Activated naive CD4-positive, alpha-beta T cell treated with anti-CD3 and anti-CD28 coated beads, Interleukin-2, amount 10 ng/mL, durations not matched to agents 7 days and 5 days (primary cell): ENCODE results near the gene TMEM217.

ENCODE experiments used
- CTCF ChIA-PET: fragments of 350-600 bp; sonication (Branson Sonifier 250); formaldehyde crosslinking; loops from one replicate; lab custom pipeline; 2021; ENCODE audit warnings: antibody characterized with exemption; lab: Charles Lee
- DNase-seq: peaks from one replicate; pipeline ENCODE4 v3.0.0-alpha.2; 2020
- H3K27ac Mint-ChIP-seq: one replicate; pipeline ENCODE4 v1.8.0; 2021; ENCODE audit warnings: mild to moderate bottlenecking, moderate library complexity, mixed read lengths
- H3K27me3 Mint-ChIP-seq: one replicate; pipeline ENCODE4 v1.8.0; 2021; ENCODE audit warnings: mild to moderate bottlenecking, mixed read lengths
- H3K36me3 Mint-ChIP-seq: one replicate; pipeline ENCODE4 v1.8.0; 2021; ENCODE audit warnings: mixed read lengths
- H3K4me1 Mint-ChIP-seq: one replicate; pipeline ENCODE4 v1.8.0; 2021; ENCODE audit warnings: mixed read lengths
- H3K4me3 Mint-ChIP-seq: one replicate; pipeline ENCODE4 v1.8.0; 2021; ENCODE audit warnings: mild to moderate bottlenecking, moderate library complexity, mixed read lengths
- H3K9me3 Mint-ChIP-seq: one replicate; pipeline ENCODE4 v1.8.0; 2021; ENCODE audit warnings: mixed read lengths

TMEM217 gene

DNA sequence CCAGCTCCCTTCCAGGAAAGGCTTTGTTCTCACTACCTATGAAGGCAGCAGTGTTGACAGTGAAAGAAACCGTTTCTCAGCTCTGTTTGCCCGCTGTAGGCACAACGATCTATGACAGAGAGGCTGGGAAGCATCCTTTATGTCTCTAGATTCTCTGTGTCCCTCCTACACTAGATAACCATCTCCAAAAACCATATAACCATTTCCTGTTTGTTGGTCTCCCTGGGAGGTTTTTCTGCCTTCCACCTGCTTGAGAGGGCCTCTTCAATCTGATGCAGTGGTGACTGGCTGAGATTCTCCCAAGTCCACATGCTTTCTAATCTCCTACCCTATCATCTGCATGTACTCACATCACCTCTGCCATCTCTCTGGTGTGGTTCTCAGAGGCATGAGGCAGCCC, 32.0 kb upstream of the TMEM217 start:
- DNase-seq = peak; percentile 70
- Mint-ChIP-seq H3K27me3 (no peaks in the 10 kb centered on the region), H3K27ac (peak overlapping the region; percentile 89), H3K9me3 (no peaks in the 10 kb centered on the region), H3K36me3 (peaks cover 53% of the 10 kb centered on the region), H3K4me3 (peak overlapping the region; percentile 8), H3K4me1 (peaks cover 58% of the 10 kb centered on the region)
- CTCF ChIA-PET = interaction anchor here (0.5 to 2.3 kb wide), 6 partner anchors 11 to 1216 kb away, joined by 3 to 8 read pairs (median 3); no protein-coding TSS in a partner anchor

DNA sequence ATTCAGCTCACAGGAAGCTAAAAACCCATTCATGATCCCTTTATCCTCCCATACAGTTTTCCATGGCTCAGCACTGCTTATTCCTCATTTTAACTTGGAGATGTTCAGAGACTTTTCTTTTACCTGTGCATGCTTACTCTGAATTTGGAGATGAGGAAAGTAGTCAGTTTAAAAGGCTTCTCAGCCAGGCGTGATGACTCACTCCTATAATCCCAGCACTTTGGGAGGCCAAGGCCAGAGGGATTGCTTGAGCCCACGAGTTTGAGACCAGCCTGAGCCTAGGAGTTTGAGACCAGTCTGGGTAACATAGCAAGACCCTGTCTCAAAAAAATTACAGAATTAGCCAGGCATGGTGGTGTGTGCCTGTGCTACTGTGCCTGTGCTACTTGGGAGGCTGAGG, 30.3 kb upstream of the TMEM217 start:
- Mint-ChIP-seq H3K9me3 (no peaks in the 10 kb centered on the region), H3K36me3 (peaks cover 56% of the 10 kb centered on the region), H3K27me3 (no peaks in the 10 kb centered on the region), H3K27ac (peak overlapping the region; percentile 89), H3K4me3 (no peak overlapping the region), H3K4me1 (peaks cover 67% of the 10 kb centered on the region)
- DNase-seq = no peak
- CTCF ChIA-PET = interaction anchor here (2.3 kb wide), 1 partner anchor 267 kb away, joined by 8 read pairs; no protein-coding TSS in a partner anchor

DNA sequence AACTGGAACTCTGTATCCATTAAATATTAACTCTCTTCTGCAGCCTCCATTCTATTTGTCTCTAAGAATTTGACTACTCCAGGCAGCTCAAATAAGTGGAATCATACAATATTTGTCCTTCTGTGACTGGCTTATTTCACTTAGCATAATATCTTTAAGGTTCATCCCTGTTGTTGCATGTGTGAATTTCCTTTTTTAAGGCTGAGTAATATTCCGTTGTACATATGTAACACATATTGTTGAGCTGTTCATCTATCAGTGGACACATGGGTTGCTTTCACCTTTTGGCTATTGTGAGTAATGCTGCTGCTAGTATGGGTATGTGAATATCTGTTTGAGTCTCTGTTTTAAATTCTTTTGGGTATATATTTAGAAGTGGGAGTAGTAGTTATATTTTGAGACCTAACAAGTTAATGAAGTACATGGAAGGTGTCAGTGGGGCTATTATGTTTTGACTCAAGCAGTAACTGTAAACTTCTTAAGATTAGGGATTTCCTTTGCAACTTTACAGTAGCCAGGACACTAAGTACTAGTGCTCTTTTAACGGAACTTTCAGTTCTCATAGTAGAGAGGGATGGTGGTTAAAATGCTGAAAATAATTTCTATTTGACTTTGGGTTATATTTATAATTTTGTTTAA, 29.7 kb upstream of the TMEM217 start:
- no peaks in the 10 kb centered on the region for H3K27me3 Mint-ChIP-seq
- no peak overlapping the region for H3K4me3 Mint-ChIP-seq
- H3K27ac Mint-ChIP-seq = no peak overlapping the region

DNA sequence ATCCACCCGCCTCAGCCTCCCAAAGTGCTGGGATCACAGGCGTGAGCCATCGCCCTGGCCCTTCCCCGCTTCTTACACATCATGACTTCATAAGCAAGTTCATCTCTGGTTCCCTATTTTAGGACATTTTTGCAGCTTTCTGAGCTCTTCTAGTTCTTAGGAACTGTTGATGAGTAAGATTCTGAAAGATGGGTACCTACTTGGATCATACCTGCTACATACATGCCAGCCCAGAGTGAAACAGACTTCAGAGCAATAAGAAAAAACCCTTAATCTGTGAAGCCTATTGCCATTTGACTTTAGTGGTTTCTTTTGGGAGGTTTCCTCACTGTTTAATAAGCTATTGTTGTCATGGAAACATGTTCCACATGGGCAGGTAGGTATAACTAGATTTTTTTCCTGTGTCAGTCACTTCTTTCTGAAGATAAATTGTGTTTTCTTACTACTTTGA, 27.9 kb upstream of the TMEM217 start:
- CTCF ChIA-PET = no interaction called here
- H3K9me3 Mint-ChIP-seq = no peaks in the 10 kb centered on the region
- H3K27ac Mint-ChIP-seq = no peak overlapping the region

More for the DNA sequence above, 29.7 kb upstream of the TMEM217 start:
- CTCF ChIA-PET = interaction anchor here (0.6 kb wide), 1 partner anchor 226 kb away, joined by 5 read pairs; no protein-coding TSS in a partner anchor
- H3K4me1 Mint-ChIP-seq = peaks cover 69% of the 10 kb centered on the region
- H3K36me3 Mint-ChIP-seq = peaks cover 60% of the 10 kb centered on the region
- DNase-seq = no peak
- no peaks in the 10 kb centered on the region for H3K9me3 Mint-ChIP-seq

DNA sequence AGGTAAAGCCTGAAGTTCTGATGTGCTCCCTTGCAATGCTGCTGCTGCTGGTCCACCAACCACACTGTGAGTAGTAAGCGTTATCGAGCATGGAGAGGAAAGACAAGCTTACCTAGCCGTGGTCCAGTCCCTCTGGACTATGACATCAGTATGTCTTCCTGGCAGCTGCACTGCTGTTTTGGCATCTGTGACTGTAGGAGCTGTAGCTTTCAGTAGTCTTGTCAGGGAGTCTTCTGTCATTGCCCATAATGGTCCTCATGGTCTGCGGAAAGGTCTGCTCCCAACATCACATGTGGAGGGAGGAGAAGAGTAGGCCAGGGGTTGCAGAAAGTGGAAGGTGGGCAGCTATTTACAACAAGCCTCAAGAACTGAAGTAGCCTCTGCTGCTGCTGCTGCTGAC, 26.8 kb upstream of the TMEM217 start:
- Mint-ChIP-seq H3K36me3 (peaks cover 60% of the 10 kb centered on the region), H3K27me3 (no peaks in the 10 kb centered on the region), H3K4me1 (peaks cover 69% of the 10 kb centered on the region), H3K9me3 (no peaks in the 10 kb centered on the region), H3K27ac (no peak overlapping the region), H3K4me3 (no peak overlapping the region)
- DNase-seq = no peak
- CTCF ChIA-PET = no interaction called here

More for the DNA sequence above, 27.9 kb upstream of the TMEM217 start:
- H3K4me3 Mint-ChIP-seq = no peak overlapping the region
- H3K27me3 Mint-ChIP-seq = no peaks in the 10 kb centered on the region
- peaks cover 59% of the 10 kb centered on the region for H3K36me3 Mint-ChIP-seq
- H3K4me1 Mint-ChIP-seq = peaks cover 69% of the 10 kb centered on the region
- no peak for DNase-seq

DNA sequence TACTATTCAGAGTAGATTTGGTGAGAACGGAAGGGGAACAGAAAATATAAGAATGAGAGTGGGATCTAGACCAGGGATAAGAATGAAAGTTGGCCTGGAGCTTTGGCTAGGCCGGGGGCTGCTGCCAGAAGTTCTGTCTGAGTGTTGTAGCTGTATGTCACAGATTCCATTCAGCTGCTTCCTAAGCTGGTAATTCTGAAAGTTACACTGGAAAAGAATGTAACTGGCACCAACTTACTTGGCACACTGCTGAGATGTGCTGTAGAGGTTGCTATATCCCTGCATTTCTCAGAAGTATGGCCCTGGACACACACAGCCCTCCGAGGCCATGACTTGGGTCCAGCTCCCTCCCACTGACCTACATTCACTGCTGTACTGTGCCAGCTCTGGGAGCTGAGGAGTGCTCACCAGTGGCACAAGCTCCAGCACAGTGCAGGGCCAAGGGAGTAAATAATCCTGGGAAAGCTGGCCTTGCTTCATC, 25.8 kb upstream of the TMEM217 start:
- H3K36me3 Mint-ChIP-seq = peaks cover 64% of the 10 kb centered on the region
- H3K27ac Mint-ChIP-seq = no peak overlapping the region
- H3K4me3 Mint-ChIP-seq = no peak overlapping the region
- no peak for DNase-seq
- H3K9me3 Mint-ChIP-seq = no peaks in the 10 kb centered on the region
- H3K27me3 Mint-ChIP-seq = no peaks in the 10 kb centered on the region
- H3K4me1 Mint-ChIP-seq = peaks cover 69% of the 10 kb centered on the region
- CTCF ChIA-PET = no interaction called here

DNA sequence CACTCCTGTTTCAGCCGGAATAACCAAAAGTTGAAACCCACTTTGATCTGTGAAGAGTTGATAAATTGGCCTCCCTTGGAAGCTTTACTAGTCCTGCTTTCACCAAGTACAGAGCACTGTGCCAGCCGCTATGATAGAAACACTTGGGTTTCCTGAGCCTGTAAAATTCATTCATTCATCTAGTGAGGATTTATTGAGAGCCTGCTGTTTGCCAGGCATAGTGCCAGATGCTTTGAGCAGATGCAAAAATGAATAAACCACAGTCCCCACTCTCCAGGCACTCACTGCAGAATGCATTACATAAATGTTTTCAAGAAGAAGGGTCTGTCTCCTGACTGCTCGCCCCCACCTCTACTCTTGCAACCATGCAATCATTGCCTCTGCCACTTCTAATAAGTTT, 25.3 kb upstream of the TMEM217 start:
- no peak overlapping the region for H3K4me3 Mint-ChIP-seq
- CTCF ChIA-PET = no interaction called here
- no peaks in the 10 kb centered on the region for H3K9me3 Mint-ChIP-seq
- DNase-seq = no peak
- H3K36me3 Mint-ChIP-seq = peaks cover 64% of the 10 kb centered on the region
- H3K27me3 Mint-ChIP-seq = no peaks in the 10 kb centered on the region
- H3K4me1 Mint-ChIP-seq = peaks cover 68% of the 10 kb centered on the region
- H3K27ac Mint-ChIP-seq = no peak overlapping the region

DNA sequence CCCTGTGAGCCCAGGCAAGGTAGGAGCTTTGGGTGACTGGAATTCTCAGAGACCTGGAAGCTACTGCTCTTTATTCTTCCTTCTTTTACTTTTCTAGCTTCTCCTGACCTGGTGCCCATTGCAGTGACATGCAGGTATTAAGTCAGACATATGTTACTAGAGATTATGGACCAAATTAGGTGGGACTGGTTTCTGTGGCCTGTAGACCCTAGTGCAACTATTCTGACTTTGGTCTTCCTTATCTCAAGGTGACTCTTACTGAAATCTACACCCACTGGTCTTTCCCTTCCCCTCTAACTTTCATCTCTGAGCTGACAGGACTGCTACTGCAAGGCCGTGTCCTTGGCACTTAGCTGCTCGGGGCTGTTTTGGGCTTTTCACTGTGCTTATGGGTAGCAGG, 24.4 kb upstream of the TMEM217 start:
- peak overlapping the region; percentile 3 for H3K27ac Mint-ChIP-seq
- H3K27me3 Mint-ChIP-seq = no peaks in the 10 kb centered on the region
- no peaks in the 10 kb centered on the region for H3K9me3 Mint-ChIP-seq
- no peak for DNase-seq
- H3K4me1 Mint-ChIP-seq = peaks cover 68% of the 10 kb centered on the region
- no peak overlapping the region for H3K4me3 Mint-ChIP-seq
- CTCF ChIA-PET = interaction anchor here (0.8 kb wide), 1 partner anchor 261 kb away, joined by 3 read pairs; no protein-coding TSS in a partner anchor
- H3K36me3 Mint-ChIP-seq = peaks cover 60% of the 10 kb centered on the region

DNA sequence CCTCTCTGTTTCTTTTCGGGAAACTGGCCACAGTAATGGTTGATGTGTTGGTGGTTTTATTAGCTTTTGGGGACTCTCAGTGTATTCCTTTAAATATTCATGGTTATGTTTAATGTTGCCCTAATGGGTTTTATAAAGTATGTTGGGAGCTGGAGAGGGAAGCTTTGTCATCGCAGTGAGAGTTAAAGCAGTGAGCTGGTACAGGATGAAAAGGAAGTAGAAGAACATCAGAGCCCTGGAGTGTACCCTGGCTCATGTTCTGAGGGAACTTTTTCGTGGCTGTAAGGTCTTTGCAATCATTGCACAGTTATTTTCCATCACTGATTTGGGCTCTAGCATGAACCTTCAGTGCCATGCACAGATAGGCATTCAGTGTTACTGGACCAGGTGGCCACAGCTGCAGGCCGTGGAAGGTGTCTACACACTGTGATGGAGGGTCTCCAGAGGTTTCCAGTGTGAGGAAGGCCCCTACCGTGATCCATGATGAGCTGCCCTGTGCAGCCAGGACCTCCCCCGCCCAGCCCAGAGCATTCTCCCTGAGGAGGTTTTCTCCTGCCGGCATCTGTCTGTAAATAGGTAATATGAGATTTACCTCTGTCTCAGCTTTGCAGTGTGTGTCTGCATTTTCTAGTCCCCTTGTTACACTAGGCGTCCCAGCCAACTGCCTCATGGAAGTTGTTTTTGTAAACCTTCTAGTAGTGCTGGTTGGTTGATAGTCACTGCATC, 22.4 kb upstream of the TMEM217 start:
- H3K9me3 Mint-ChIP-seq = no peaks in the 10 kb centered on the region
- H3K4me1 Mint-ChIP-seq = peaks cover 83% of the 10 kb centered on the region
- H3K27ac Mint-ChIP-seq = no peak overlapping the region
- no peak overlapping the region for H3K4me3 Mint-ChIP-seq
- no peak for DNase-seq
- CTCF ChIA-PET = interaction anchor here (0.8 kb wide), 1 partner anchor 46 kb away, joined by 3 read pairs; no protein-coding TSS in a partner anchor
- H3K27me3 Mint-ChIP-seq = no peaks in the 10 kb centered on the region
- H3K36me3 Mint-ChIP-seq = peaks cover 58% of the 10 kb centered on the region

DNA sequence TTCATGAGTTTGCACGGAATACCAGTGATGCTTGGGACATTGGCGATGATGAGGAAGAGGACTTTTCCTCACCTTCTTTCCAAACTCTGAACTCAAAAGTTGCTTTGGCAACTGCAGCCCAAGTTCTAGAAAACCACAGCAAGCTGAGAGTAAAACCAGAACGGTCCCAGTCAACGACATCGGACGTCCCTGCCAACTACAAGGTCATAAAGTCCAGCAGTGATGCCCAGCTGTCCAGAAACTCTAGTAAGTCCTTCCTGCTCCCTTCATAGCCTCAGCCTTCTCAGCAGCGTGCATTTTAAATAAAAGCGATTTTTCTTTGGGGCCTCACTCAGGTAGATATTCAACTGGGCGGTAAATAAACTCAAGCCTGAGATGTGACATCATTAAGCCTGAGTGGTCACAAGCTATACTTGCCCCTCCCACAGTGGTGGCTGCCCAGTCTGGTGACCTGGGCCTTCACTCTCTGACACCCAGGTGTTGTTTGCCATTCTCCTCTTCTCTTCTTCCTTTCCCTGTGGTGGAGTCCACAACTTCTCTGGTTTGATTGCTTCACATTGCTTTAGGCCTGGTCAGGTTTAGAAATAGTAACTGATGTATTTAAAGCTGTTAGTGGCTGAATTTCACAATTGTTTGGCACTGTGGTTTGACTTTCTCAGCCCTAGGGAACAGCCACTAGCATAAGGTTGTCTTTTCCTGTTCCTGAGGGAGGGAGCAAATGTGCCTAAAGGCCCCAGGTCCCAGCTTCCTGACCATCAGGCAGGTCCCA, 21.6 kb upstream of the TMEM217 start:
- DNase-seq = no peak
- H3K36me3 Mint-ChIP-seq = peaks cover 60% of the 10 kb centered on the region
- peak overlapping the region; percentile 31 for H3K27ac Mint-ChIP-seq
- H3K4me3 Mint-ChIP-seq = no peak overlapping the region
- H3K27me3 Mint-ChIP-seq = no peaks in the 10 kb centered on the region
- no peaks in the 10 kb centered on the region for H3K9me3 Mint-ChIP-seq
- peaks cover 87% of the 10 kb centered on the region for H3K4me1 Mint-ChIP-seq
- CTCF ChIA-PET = no interaction called here

DNA sequence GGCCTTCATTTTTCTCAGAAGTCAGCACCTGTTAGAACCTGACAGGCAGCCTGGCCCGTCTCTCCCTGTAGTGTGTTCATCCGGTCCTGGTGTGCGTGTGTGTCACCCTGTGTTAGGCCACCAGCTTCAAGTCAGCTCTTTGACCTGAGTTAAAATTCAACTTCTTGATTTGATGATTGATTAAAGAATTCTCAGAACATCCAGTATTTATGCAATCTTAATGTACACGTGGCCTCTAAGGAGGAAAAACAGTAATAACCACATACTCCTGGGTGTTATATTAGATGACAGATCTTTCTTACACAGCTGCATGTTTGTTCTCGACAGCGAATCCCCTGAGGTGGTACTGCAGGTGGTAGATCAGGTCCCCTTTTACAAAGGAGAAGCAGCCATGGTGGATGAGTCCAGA, 19.1 kb upstream of the TMEM217 start:
- H3K27me3 Mint-ChIP-seq = no peaks in the 10 kb centered on the region
- no peak overlapping the region for H3K4me3 Mint-ChIP-seq
- H3K36me3 Mint-ChIP-seq = peaks cover 53% of the 10 kb centered on the region
- H3K27ac Mint-ChIP-seq = peak overlapping the region; percentile 79
- peaks cover 98% of the 10 kb centered on the region for H3K4me1 Mint-ChIP-seq
- H3K9me3 Mint-ChIP-seq = no peaks in the 10 kb centered on the region
- DNase-seq = peak; percentile 42
- CTCF ChIA-PET = interaction anchor here (1.1 kb wide), 1 partner anchor 67 kb away, joined by 3 read pairs; no protein-coding TSS in a partner anchor

DNA sequence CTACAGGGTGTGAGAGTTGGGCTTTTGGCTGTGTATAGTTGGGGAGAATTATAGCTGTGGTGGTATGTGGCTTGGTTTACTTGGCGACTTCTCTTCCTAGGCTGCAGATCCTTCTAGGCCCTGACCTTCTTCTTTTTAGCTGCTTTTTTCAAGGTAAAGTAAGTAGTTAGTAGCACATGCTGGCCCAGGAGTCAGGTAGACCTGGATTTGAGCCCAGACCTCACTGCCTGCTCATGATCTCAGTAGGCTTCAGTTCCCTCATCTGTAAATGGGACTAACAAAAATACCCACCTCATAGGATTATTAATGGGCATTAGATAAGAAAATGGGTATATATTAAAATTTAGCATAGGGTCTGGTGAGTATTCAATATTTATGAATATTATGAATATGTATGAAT, 17.4 kb upstream of the TMEM217 start:
- Mint-ChIP-seq H3K9me3 (no peaks in the 10 kb centered on the region), H3K27me3 (no peaks in the 10 kb centered on the region), H3K36me3 (peaks cover 50% of the 10 kb centered on the region), H3K4me3 (peak overlapping the region; percentile 23), H3K4me1 (peaks cover 92% of the 10 kb centered on the region), H3K27ac (peak overlapping the region; percentile 33)
- no peak for DNase-seq
- CTCF ChIA-PET = interaction anchor here (1.1 kb wide), 2 partner anchors 53 to 65 kb away, joined by 3 read pairs; no protein-coding TSS in a partner anchor

DNA sequence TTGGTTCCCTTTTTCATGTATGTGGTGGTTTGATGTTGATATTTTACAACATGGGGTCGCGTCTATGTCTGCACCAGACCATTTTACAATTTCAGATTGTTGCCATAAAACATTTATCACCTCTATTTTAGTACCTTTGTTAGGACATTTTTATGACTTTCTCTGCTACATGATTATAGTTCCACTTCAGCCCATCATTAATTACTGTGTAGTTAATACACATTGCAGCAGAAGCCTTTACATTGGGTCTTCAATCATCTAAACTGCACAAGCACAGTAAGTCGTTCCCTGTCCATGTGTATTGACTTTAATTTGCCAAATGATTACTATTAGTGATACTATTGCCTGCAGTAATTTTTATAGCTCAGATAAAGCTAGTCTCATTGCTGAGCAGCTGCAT, 15.7 kb upstream of the TMEM217 start:
- Mint-ChIP-seq H3K4me1 (peaks cover 75% of the 10 kb centered on the region), H3K27ac (peak overlapping the region; percentile 87), H3K4me3 (peak overlapping the region; percentile 50), H3K36me3 (peaks cover 49% of the 10 kb centered on the region), H3K9me3 (no peaks in the 10 kb centered on the region), H3K27me3 (no peaks in the 10 kb centered on the region)
- CTCF ChIA-PET = interaction anchor here (1.0 to 1.6 kb wide), 3 partner anchors 9 to 53 kb away, joined by 3 read pairs; no protein-coding TSS in a partner anchor
- no peak for DNase-seq
